Measurements from ENCODE around the gene LRRC15.

LRRC15 gene

GRCh38 chr3:194389269-194389668, 19.7 kb upstream of the LRRC15 start:
- no peak overlapping the region for H3K14ac ChIP-seq (ENCODE audit: low read length in 2 of 2)
- H2BK5ac ChIP-seq (ENCODE audit: low read depth, low read length, poor library complexity, severe bottlenecking): no peak overlapping the region
- H3K4me2 ChIP-seq (ENCODE audit: low read length, poor library complexity, severe bottlenecking): no peak overlapping the region
- H3K4me1 ChIP-seq (ENCODE audit: control insufficient read depth, insufficient read depth, low read depth, low read length): no peaks in the 10 kb centered on the region
- H4K91ac ChIP-seq (ENCODE audit: low read length): no peak overlapping the region
- no peak overlapping the region for H3K27ac ChIP-seq (ENCODE audit: low read length, poor library complexity, severe bottlenecking)
- no peak overlapping the region for H3K23ac ChIP-seq (ENCODE audit: low read length in 2 of 2)
- no peak overlapping the region for H2AFZ ChIP-seq (ENCODE audit: low read depth, low read length)
- H3K79me1 ChIP-seq (replicated peaks; ENCODE audit: low read length, poor library complexity, severe bottlenecking): no peaks in the 10 kb centered on the region
- H2AK5ac ChIP-seq (ENCODE audit: low read length, severe bottlenecking): no peak overlapping the region
- H2BK120ac ChIP-seq (ENCODE audit: low read depth, low read length): no peak overlapping the region
- no peak overlapping the region for H3K4ac ChIP-seq (ENCODE audit: low read depth in 1 of 2, low read length in 2 of 2)
- H3K4me3 ChIP-seq (ENCODE audit: insufficient read depth in 1 of 2, low read depth in 1 of 2, low read length in 2 of 2): no peak overlapping the region
- no peak overlapping the region for H4K8ac ChIP-seq (ENCODE audit: low read length)
- H3K9me3 ChIP-seq (ENCODE audit: control insufficient read depth, low read length): peaks cover 13% of the 10 kb centered on the region
- DNase-seq: no peak
- no peak overlapping the region for H3K9ac ChIP-seq (ENCODE audit: low read length)
- H3K27me3 ChIP-seq (ENCODE audit: control insufficient read depth in 1 of 2, insufficient read depth in 1 of 2, low read length in 2 of 2): peaks cover 35 to 50% of the 10 kb centered on the region in 2 experiments
- H2BK12ac ChIP-seq (ENCODE audit: low read length in 2 of 2): no peak overlapping the region
- H3K18ac ChIP-seq (ENCODE audit: low read depth in 1 of 2, low read length in 2 of 2): no peak overlapping the region
- WGBS: 87% methylated on average over 8 of the region's 8 CpGs
- H2BK15ac ChIP-seq (ENCODE audit: low read depth, poor library complexity, severe bottlenecking): no peak overlapping the region
- H3K36me3 ChIP-seq (ENCODE audit: control insufficient read depth in 1 of 2, insufficient read depth in 2 of 2, low read depth in 1 of 2, low read length in 2 of 2): no peaks in the 10 kb centered on the region

- H4K8ac ChIP-seq (ENCODE audit: low read length): no peak overlapping the region
These were observed 18.4 kb upstream of the LRRC15 start for GRCh38 chr3:194387926-194388418.

GRCh38 chr3:194387276-194387675, 17.7 kb upstream of the LRRC15 start:
- Histone ChIP-seq H3K23ac (ENCODE audit: low read length in 2 of 2) (no peak overlapping the region), H3K79me1 (replicated peaks; ENCODE audit: low read length, poor library complexity, severe bottlenecking) (no peaks in the 10 kb centered on the region), H2BK15ac (ENCODE audit: low read depth, poor library complexity, severe bottlenecking) (no peak overlapping the region), H3K18ac (ENCODE audit: low read depth in 1 of 2, low read length in 2 of 2) (no peak overlapping the region), H3K27ac (ENCODE audit: low read length, poor library complexity, severe bottlenecking) (no peak overlapping the region), H3K14ac (ENCODE audit: low read length in 2 of 2) (no peak overlapping the region), H2BK12ac (ENCODE audit: low read length in 2 of 2) (peak overlapping the region in 1 of 2 experiments; percentile 1), H2AK5ac (ENCODE audit: low read length, severe bottlenecking) (no peak overlapping the region), H2AFZ (ENCODE audit: low read depth, low read length) (no peak overlapping the region), H3K4me2 (ENCODE audit: low read length, poor library complexity, severe bottlenecking) (no peak overlapping the region), H3K4me3 (ENCODE audit: insufficient read depth in 1 of 2, low read depth in 1 of 2, low read length in 2 of 2) (no peak overlapping the region), H4K91ac (ENCODE audit: low read length) (no peak overlapping the region), H3K9me3 (ENCODE audit: control insufficient read depth, low read length) (peaks cover 13% of the 10 kb centered on the region), H3K4me1 (ENCODE audit: control insufficient read depth, insufficient read depth, low read depth, low read length) (no peaks in the 10 kb centered on the region), H2BK120ac (ENCODE audit: low read depth, low read length) (no peak overlapping the region), H4K8ac (ENCODE audit: low read length) (no peak overlapping the region), H3K27me3 (ENCODE audit: control insufficient read depth in 1 of 2, insufficient read depth in 1 of 2, low read length in 2 of 2) (peaks cover 48 to 62% of the 10 kb centered on the region in 2 experiments), H2BK5ac (ENCODE audit: low read depth, low read length, poor library complexity, severe bottlenecking) (no peak overlapping the region), H3K4ac (ENCODE audit: low read depth in 1 of 2, low read length in 2 of 2) (no peak overlapping the region), H3K36me3 (ENCODE audit: control insufficient read depth in 1 of 2, insufficient read depth in 2 of 2, low read depth in 1 of 2, low read length in 2 of 2) (no peaks in the 10 kb centered on the region), H3K9ac (ENCODE audit: low read length) (no peak overlapping the region)
- WGBS: 96% methylated on average over 6 of the region's 6 CpGs
- DNase-seq: no peak

More at GRCh38 chr3:194387926-194388418, 18.4 kb upstream of the LRRC15 start:
- no peak overlapping the region for H3K4me2 ChIP-seq (ENCODE audit: low read length, poor library complexity, severe bottlenecking)
- H2BK120ac ChIP-seq (ENCODE audit: low read depth, low read length): no peak overlapping the region
- no peak for DNase-seq
- no peaks in the 10 kb centered on the region for H3K4me1 ChIP-seq (ENCODE audit: control insufficient read depth, insufficient read depth, low read depth, low read length)
- H3K18ac ChIP-seq (ENCODE audit: low read depth in 1 of 2, low read length in 2 of 2): no peak overlapping the region
- H2BK15ac ChIP-seq (ENCODE audit: low read depth, poor library complexity, severe bottlenecking): no peak overlapping the region
- no peak overlapping the region for H3K4ac ChIP-seq (ENCODE audit: low read depth in 1 of 2, low read length in 2 of 2)
- H3K9me3 ChIP-seq (ENCODE audit: control insufficient read depth, low read length): peaks cover 13% of the 10 kb centered on the region
- no peak overlapping the region for H2AK5ac ChIP-seq (ENCODE audit: low read length, severe bottlenecking)
- H3K9ac ChIP-seq (ENCODE audit: low read length): no peak overlapping the region
- WGBS: 93% methylated on average over 4 of the region's 8 CpGs
- no peak overlapping the region for H2BK5ac ChIP-seq (ENCODE audit: low read depth, low read length, poor library complexity, severe bottlenecking)
- H4K91ac ChIP-seq (ENCODE audit: low read length): no peak overlapping the region
- no peak overlapping the region for H3K4me3 ChIP-seq (ENCODE audit: insufficient read depth in 1 of 2, low read depth in 1 of 2, low read length in 2 of 2)
- no peak overlapping the region for H2BK12ac ChIP-seq (ENCODE audit: low read length in 2 of 2)
- no peak overlapping the region for H3K23ac ChIP-seq (ENCODE audit: low read length in 2 of 2)
- peaks cover 41 to 63% of the 10 kb centered on the region in 2 experiments for H3K27me3 ChIP-seq (ENCODE audit: control insufficient read depth in 1 of 2, insufficient read depth in 1 of 2, low read length in 2 of 2)
- no peak overlapping the region for H3K14ac ChIP-seq (ENCODE audit: low read length in 2 of 2)
- H2AFZ ChIP-seq (ENCODE audit: low read depth, low read length): no peak overlapping the region
- no peaks in the 10 kb centered on the region for H3K79me1 ChIP-seq (replicated peaks; ENCODE audit: low read length, poor library complexity, severe bottlenecking)
- H3K36me3 ChIP-seq (ENCODE audit: control insufficient read depth in 1 of 2, insufficient read depth in 2 of 2, low read depth in 1 of 2, low read length in 2 of 2): no peaks in the 10 kb centered on the region
- H3K27ac ChIP-seq (ENCODE audit: low read length, poor library complexity, severe bottlenecking): no peak overlapping the region

- no peak overlapping the region for H3K4ac ChIP-seq (ENCODE audit: low read depth in 1 of 2, low read length in 2 of 2)
- no peak overlapping the region for H3K23ac ChIP-seq (ENCODE audit: low read length in 2 of 2)
- H2BK12ac ChIP-seq (ENCODE audit: low read length in 2 of 2): no peak overlapping the region
- no peak overlapping the region for H2AK5ac ChIP-seq (ENCODE audit: low read length, severe bottlenecking)
- H3K4me2 ChIP-seq (ENCODE audit: low read length, poor library complexity, severe bottlenecking): no peak overlapping the region
- no peak overlapping the region for H4K91ac ChIP-seq (ENCODE audit: low read length)
- no peak overlapping the region for H3K18ac ChIP-seq (ENCODE audit: low read depth in 1 of 2, low read length in 2 of 2)
- no peaks in the 10 kb centered on the region for H3K4me1 ChIP-seq (ENCODE audit: control insufficient read depth, insufficient read depth, low read depth, low read length)
- 87% methylated on average over 7 of the region's 7 CpGs for WGBS
- H3K9ac ChIP-seq (ENCODE audit: low read length): no peak overlapping the region
- H3K27ac ChIP-seq (ENCODE audit: low read length, poor library complexity, severe bottlenecking): no peak overlapping the region
- no peak overlapping the region for H2BK5ac ChIP-seq (ENCODE audit: low read depth, low read length, poor library complexity, severe bottlenecking)
- DNase-seq: no peak
- H2BK15ac ChIP-seq (ENCODE audit: low read depth, poor library complexity, severe bottlenecking): no peak overlapping the region
- H4K8ac ChIP-seq (ENCODE audit: low read length): no peak overlapping the region
- H2BK120ac ChIP-seq (ENCODE audit: low read depth, low read length): no peak overlapping the region
- H3K4me3 ChIP-seq (ENCODE audit: insufficient read depth in 1 of 2, low read depth in 1 of 2, low read length in 2 of 2): no peak overlapping the region
- H3K9me3 ChIP-seq (ENCODE audit: control insufficient read depth, low read length): peaks cover 13% of the 10 kb centered on the region
- peaks cover 49 to 62% of the 10 kb centered on the region in 2 experiments for H3K27me3 ChIP-seq (ENCODE audit: control insufficient read depth in 1 of 2, insufficient read depth in 1 of 2, low read length in 2 of 2)
- no peak overlapping the region for H3K14ac ChIP-seq (ENCODE audit: low read length in 2 of 2)
- H3K36me3 ChIP-seq (ENCODE audit: control insufficient read depth in 1 of 2, insufficient read depth in 2 of 2, low read depth in 1 of 2, low read length in 2 of 2): no peaks in the 10 kb centered on the region
- H2AFZ ChIP-seq (ENCODE audit: low read depth, low read length): no peak overlapping the region
- H3K79me1 ChIP-seq (replicated peaks; ENCODE audit: low read length, poor library complexity, severe bottlenecking): no peaks in the 10 kb centered on the region
These were observed 17.1 kb upstream of the LRRC15 start for GRCh38 chr3:194386648-194387047.

Measured in mesenchymal stem cell (in vitro differentiated cells and primary cell).